DOHH2 (cell line): Measurements from ENCODE around the gene TMC3.

Source experiments
- H3F3A ChIP-seq: fragments of 200-600 bp; sonication (generic), shearing (Covaris generic); 2 replicates; pipeline ENCODE4 v1.6.0; 2016; ENCODE audit warnings: antibody characterized with exemption, mild to moderate bottlenecking; ENCODE audit not compliant: control insufficient read depth, insufficient read depth
- H3K27ac ChIP-seq: fragments of 200-600 bp; sonication (generic); 2 replicates; pipeline ENCODE4 v1.5.1; 2014; ENCODE audit warnings: low read depth, mild to moderate bottlenecking, low read length, moderate library complexity
- H3K27me3 ChIP-seq: fragments of 200-600 bp; sonication (generic); 2 replicates; pipeline ENCODE4 v1.6.1; 2014; ENCODE audit warnings: mild to moderate bottlenecking, low read length, mixed read lengths; ENCODE audit not compliant: control insufficient read depth
- H3K36me3 ChIP-seq: fragments of 200-600 bp; sonication (generic); 2 replicates; pipeline ENCODE4 v1.6.1; 2014; ENCODE audit warnings: mild to moderate bottlenecking, low read length, moderate library complexity, mixed read lengths; ENCODE audit not compliant: control insufficient read depth
- H3K4me1 ChIP-seq: fragments of 200-600 bp; sonication (generic); 2 replicates; pipeline ENCODE4 v1.6.1; 2014; ENCODE audit warnings: mild to moderate bottlenecking, low read length, mixed read lengths; ENCODE audit not compliant: control insufficient read depth
- H3K4me2 ChIP-seq: fragments of 200-600 bp; sonication (generic); 2 replicates; pipeline ENCODE4 v1.6.0; 2014; ENCODE audit warnings: mild to moderate bottlenecking, low read length, moderate library complexity
- H3K4me3 ChIP-seq: fragments of 200-600 bp; sonication (generic); 2 replicates; pipeline ENCODE4 v1.5.1; 2014; ENCODE audit warnings: mild to moderate bottlenecking, low read length, mixed read lengths
- H3K79me2 ChIP-seq: fragments of 200-600 bp; sonication (generic); 2 replicates; pipeline ENCODE4 v1.6.1; 2014; ENCODE audit warnings: mild to moderate bottlenecking, low read length, mixed read lengths; ENCODE audit not compliant: control insufficient read depth
- H3K9me2 ChIP-seq: fragments of 200-600 bp; sonication (generic); replicated peaks from 2 replicates; pipeline ENCODE4 v1.6.1; 2014; ENCODE audit warnings: mild to moderate bottlenecking, low read length, mixed read lengths; ENCODE audit not compliant: control insufficient read depth
- H3K9me3 ChIP-seq: fragments of 200-600 bp; sonication (generic); 2 replicates; pipeline ENCODE4 v1.6.1; 2014; ENCODE audit warnings: antibody characterized with exemption, low read length, mixed read lengths; ENCODE audit not compliant: control insufficient read depth, insufficient read depth
- H4K20me1 ChIP-seq: fragments of 200-600 bp; sonication (generic); 2 replicates; pipeline ENCODE4 v1.6.0; 2014; ENCODE audit warnings: low read depth, mild to moderate bottlenecking, antibody characterized with exemption, low read length, moderate library complexity; ENCODE audit not compliant: control insufficient read depth, insufficient read depth
- EZH2phosphoT487 ChIP-seq: fragments of 200-600 bp; sonication (generic); IDR thresholded peaks from 2 replicates; pipeline ENCODE4 v1.6.1; 2017; ENCODE audit warnings: borderline replicate concordance, mild to moderate bottlenecking, antibody characterized with exemption, low read length, moderate library complexity, mixed read lengths
- TF ChIP-seq, protein P1 (sequence below): fragments of 200-600 bp; sonication (generic); IDR thresholded peaks from one replicate; pipeline ENCODE4 v1.5.1; 2014; ENCODE audit warnings: antibody characterized with exemption, mild to moderate bottlenecking, low read depth, low read length; ENCODE audit not compliant: poor library complexity, severe bottlenecking

TMC3 gene

GRCh38 chr15:81321667-81322066, 52.3 kb downstream of the TMC3 start:
- TF ChIP-seq, protein P1, sequence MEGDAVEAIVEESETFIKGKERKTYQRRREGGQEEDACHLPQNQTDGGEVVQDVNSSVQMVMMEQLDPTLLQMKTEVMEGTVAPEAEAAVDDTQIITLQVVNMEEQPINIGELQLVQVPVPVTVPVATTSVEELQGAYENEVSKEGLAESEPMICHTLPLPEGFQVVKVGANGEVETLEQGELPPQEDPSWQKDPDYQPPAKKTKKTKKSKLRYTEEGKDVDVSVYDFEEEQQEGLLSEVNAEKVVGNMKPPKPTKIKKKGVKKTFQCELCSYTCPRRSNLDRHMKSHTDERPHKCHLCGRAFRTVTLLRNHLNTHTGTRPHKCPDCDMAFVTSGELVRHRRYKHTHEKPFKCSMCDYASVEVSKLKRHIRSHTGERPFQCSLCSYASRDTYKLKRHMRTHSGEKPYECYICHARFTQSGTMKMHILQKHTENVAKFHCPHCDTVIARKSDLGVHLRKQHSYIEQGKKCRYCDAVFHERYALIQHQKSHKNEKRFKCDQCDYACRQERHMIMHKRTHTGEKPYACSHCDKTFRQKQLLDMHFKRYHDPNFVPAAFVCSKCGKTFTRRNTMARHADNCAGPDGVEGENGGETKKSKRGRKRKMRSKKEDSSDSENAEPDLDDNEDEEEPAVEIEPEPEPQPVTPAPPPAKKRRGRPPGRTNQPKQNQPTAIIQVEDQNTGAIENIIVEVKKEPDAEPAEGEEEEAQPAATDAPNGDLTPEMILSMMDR = no peak
- TF ChIP-seq EZH2phosphoT487 = no peak
- Histone ChIP-seq H3K9me3 (no peaks in the 10 kb centered on the region), H3K36me3 (peaks cover 21% of the 10 kb centered on the region), H3K27me3 (no peaks in the 10 kb centered on the region), H3K4me2 (no peak overlapping the region), H4K20me1 (no peaks in the 10 kb centered on the region), H3K79me2 (no peaks in the 10 kb centered on the region), H3K9me2 (no peaks in the 10 kb centered on the region), H3K4me1 (peaks cover 37% of the 10 kb centered on the region), H3F3A (no peaks in the 10 kb centered on the region), H3K4me3 (no peak overlapping the region), H3K27ac (no peak overlapping the region)

- Histone ChIP-seq H3K9me2 (no peaks in the 10 kb centered on the region), H3F3A (no peaks in the 10 kb centered on the region), H3K36me3 (peaks cover 27% of the 10 kb centered on the region), H3K27ac (no peak overlapping the region), H3K79me2 (no peaks in the 10 kb centered on the region), H3K4me2 (peak overlapping the region; percentile 48), H3K4me3 (peak overlapping the region; percentile 31; the same call in 1 of the 2 replicates), H3K27me3 (no peaks in the 10 kb centered on the region), H3K9me3 (no peaks in the 10 kb centered on the region), H4K20me1 (no peaks in the 10 kb centered on the region), H3K4me1 (peaks cover 35% of the 10 kb centered on the region)
- TF ChIP-seq, protein P1 = no peak
- no peak for TF ChIP-seq EZH2phosphoT487
Measured at GRCh38 chr15:81317642-81318017, 56.4 kb downstream of the TMC3 start.

GRCh38 chr15:81316267-81316666, 57.7 kb downstream of the TMC3 start:
- no peaks in the 10 kb centered on the region for H4K20me1 ChIP-seq
- TF ChIP-seq EZH2phosphoT487 = no peak
- TF ChIP-seq, protein P1 = no peak
- no peaks in the 10 kb centered on the region for H3K9me2 ChIP-seq
- no peaks in the 10 kb centered on the region for H3K9me3 ChIP-seq
- peaks cover 3% of the 10 kb centered on the region; the same call in 1 of the 2 replicates for H3F3A ChIP-seq
- H3K4me1 ChIP-seq = peaks cover 49% of the 10 kb centered on the region
- H3K27ac ChIP-seq = no peak overlapping the region
- no peak overlapping the region for H3K4me2 ChIP-seq
- peaks cover 35% of the 10 kb centered on the region for H3K36me3 ChIP-seq
- no peaks in the 10 kb centered on the region for H3K27me3 ChIP-seq
- no peak overlapping the region for H3K4me3 ChIP-seq
- no peaks in the 10 kb centered on the region for H3K79me2 ChIP-seq
